ENCODE measurements around the gene DPT. TPM values are rescaled to one million over a fixed set of nuclear protein-coding genes. Genes with fewer than 3 reads are reported as not detected.

DPT gene
- total RNA-seq, 4 donors from 2014 or later: 7.2 to 23.6 (median 14.4) TPM

- DNase-seq (ENCODE audit: low spot score in 2 of 2): no peak
- Histone ChIP-seq H3K36me3 (no peaks in the 10 kb centered on the region), H3K27ac (no peak overlapping the region), H3K4me1 (no peaks in the 10 kb centered on the region), H3K4me3 (no peak overlapping the region), H3K27me3 (no peaks in the 10 kb centered on the region), H3K9me3 (no peaks in the 10 kb centered on the region)
- WGBS: 100% methylated on average over 2 of the region's 2 CpGs
- TF ChIP-seq EP300 (IDR thresholded peaks at IDR 0.05) (no peak), CTCF (IDR thresholded peaks at IDR 0.05) (no peak), POLR2AphosphoS5 (IDR thresholded peaks at IDR 0.05) (no peak), POLR2A (IDR thresholded peaks at IDR 0.05) (no peak)
These were observed 31.2 kb upstream of the DPT start for GRCh38 chr1:168760241-168760640.

- H3K9me3 ChIP-seq: no peaks in the 10 kb centered on the region
- H3K36me3 ChIP-seq: no peaks in the 10 kb centered on the region
- H3K27ac ChIP-seq: no peak overlapping the region
- no peak for TF ChIP-seq POLR2AphosphoS5 (IDR thresholded peaks at IDR 0.05)
- no peak for TF ChIP-seq EP300 (IDR thresholded peaks at IDR 0.05)
- no peak for TF ChIP-seq POLR2A (IDR thresholded peaks at IDR 0.05)
- no peak for TF ChIP-seq CTCF (IDR thresholded peaks at IDR 0.05)
- H3K4me3 ChIP-seq: no peak overlapping the region
- no peaks in the 10 kb centered on the region for H3K27me3 ChIP-seq
- 47% methylated on average over 3 of the region's 3 CpGs for WGBS
- H3K4me1 ChIP-seq: no peaks in the 10 kb centered on the region
- DNase-seq (ENCODE audit: low spot score in 2 of 2): no peak
These were observed 30.1 kb upstream of the DPT start for GRCh38 chr1:168759077-168759476.

- TF ChIP-seq EP300 (IDR thresholded peaks at IDR 0.05) (no peak), POLR2A (IDR thresholded peaks at IDR 0.05) (no peak)
- H3K4me1 ChIP-seq: no peaks in the 10 kb centered on the region
- DNase-seq (ENCODE audit: low spot score in 2 of 2): no peak
- H3K36me3 ChIP-seq: no peaks in the 10 kb centered on the region
- no peaks in the 10 kb centered on the region for H3K9me3 ChIP-seq
- no peak overlapping the region for H3K27ac ChIP-seq
- H3K27me3 ChIP-seq: no peaks in the 10 kb centered on the region
- 74% methylated on average over 1 of the region's 1 CpG for WGBS
- H3K4me3 ChIP-seq: no peak overlapping the region
These were observed 29.5 kb upstream of the DPT start for GRCh38 chr1:168758503-168758902.

- TF ChIP-seq POLR2A (IDR thresholded peaks at IDR 0.05) (no peak), EP300 (IDR thresholded peaks at IDR 0.05) (no peak), CTCF (IDR thresholded peaks at IDR 0.05) (no peak), POLR2AphosphoS5 (IDR thresholded peaks at IDR 0.05) (no peak)
- 92% methylated on average over 2 of the region's 5 CpGs for WGBS
- Histone ChIP-seq H3K36me3 (no peaks in the 10 kb centered on the region), H3K9me3 (no peaks in the 10 kb centered on the region), H3K27me3 (no peaks in the 10 kb centered on the region), H3K4me3 (no peak overlapping the region), H3K4me1 (no peaks in the 10 kb centered on the region), H3K27ac (no peak overlapping the region)
- DNase-seq (ENCODE audit: low spot score in 2 of 2): no peak
These were observed 26.9 kb upstream of the DPT start for GRCh38 chr1:168755800-168756418.

- no peak for TF ChIP-seq CTCF (IDR thresholded peaks at IDR 0.05)
- no peak for TF ChIP-seq POLR2AphosphoS5 (IDR thresholded peaks at IDR 0.05)
- TF ChIP-seq EP300 (IDR thresholded peaks at IDR 0.05): no peak
- no peak for TF ChIP-seq POLR2A (IDR thresholded peaks at IDR 0.05)
- no peaks in the 10 kb centered on the region for H3K4me1 ChIP-seq
- H3K27me3 ChIP-seq: no peaks in the 10 kb centered on the region
- 56% methylated on average over 8 of the region's 8 CpGs for WGBS
- H3K36me3 ChIP-seq: no peaks in the 10 kb centered on the region
- no peak for DNase-seq (ENCODE audit: low spot score in 2 of 2)
- H3K27ac ChIP-seq: no peak overlapping the region
- H3K4me3 ChIP-seq: no peak overlapping the region
- H3K9me3 ChIP-seq: no peaks in the 10 kb centered on the region
These were observed 23.3 kb upstream of the DPT start for GRCh38 chr1:168752171-168752832.
